B cell (primary cell): ENCODE measurements around the gene FRYL. TPM values are rescaled to one million over a fixed set of nuclear protein-coding genes. Genes with fewer than 3 reads are reported as not detected.

Experiments
- ATAC-seq: fragments of 200-7000 bp; cut with Tn5 transposase; one replicate; pipeline ENCODE4 v1.10.0; 2021; ENCODE audit warnings: low read depth, mild to moderate bottlenecking, moderate number of reproducible peaks, moderate library complexity
- CTCF ChIA-PET: fragments of 350-600 bp; sonication (Branson Sonifier 250); formaldehyde crosslinking; loops from one replicate; lab custom pipeline; 2021; ENCODE audit warnings: antibody characterized with exemption, inconsistent platforms; lab: Charles Lee
- POLR2A ChIA-PET: fragments of 350-600 bp; sonication (Branson Sonifier 250); formaldehyde crosslinking; loops from one replicate; lab custom pipeline; 2021; ENCODE audit warnings: antibody characterized with exemption; lab: Charles Lee
- DNase-seq: peaks from one replicate; pipeline ENCODE4 v3.0.0; 2013
- H2AFZ ChIP-seq: 2 replicates; pipeline ENCODE4 v1.6.1; 2012; ENCODE audit warnings: mild to moderate bottlenecking, low read depth, low read length; ENCODE audit not compliant: insufficient read depth, poor library complexity, severe bottlenecking
- H3K27ac ChIP-seq, 2 donors: 1 replicate in 1 of 2; 2 replicates in 1 of 2; pipeline ENCODE4 v1.5.1; 2012 to 2013; ENCODE audit warnings: low read length in 2 of 2, mild to moderate bottlenecking in 2 of 2, moderate library complexity in 1 of 2
- H3K27me3 ChIP-seq, 4 experiments: fragments of 200-600 bp in 1 of 4; sonication (generic) in 1 of 4; replicated peaks in 1 of 4; 1 replicate in 2 of 4; 2 replicates in 2 of 4; pipeline versions ENCODE4 v1.6.1 to v1.7.0; 2013 to 2016; ENCODE audit warnings: low read length in 3 of 4, mild to moderate bottlenecking in 2 of 4, mixed read lengths in 1 of 4, moderate library complexity in 1 of 4; ENCODE audit not compliant: insufficient read depth in 4 of 4, control insufficient read depth in 3 of 4; ENCODE audit errors: control extremely low read depth in 1 of 4
- H3K36me3 ChIP-seq, 2 experiments: replicated peaks in 1 of 2; 1 replicate in 1 of 2; 2 replicates in 1 of 2; pipeline versions ENCODE4 v1.6.1 to v1.7.1; 2013; ENCODE audit warnings: low read length in 1 of 2; ENCODE audit not compliant: insufficient read depth in 2 of 2, control insufficient read depth in 1 of 2; ENCODE audit errors: control extremely low read depth in 1 of 2, extremely low read depth in 1 of 2
- H3K4me1 ChIP-seq, 2 donors: fragments of 200-600 bp in 1 of 2; sonication (generic) in 1 of 2; 1 replicate in 1 of 2; 2 replicates in 1 of 2; pipeline versions ENCODE4 v1.5.1 to v1.6.1; 2013 to 2017; ENCODE audit warnings: low read length in 2 of 2; ENCODE audit not compliant: control insufficient read depth in 2 of 2, insufficient read depth in 2 of 2
- H3K4me2 ChIP-seq: replicated peaks from 2 replicates; pipeline ENCODE3; 2012; ENCODE audit warnings: mild to moderate bottlenecking, low read depth, low read length; ENCODE audit not compliant: poor library complexity, severe bottlenecking
- H3K4me3 ChIP-seq, 5 experiments: fragments of 200-600 bp in 1 of 5; sonication (generic) in 1 of 5; 1 replicate in 3 of 5; 2 replicates in 2 of 5; pipeline versions ENCODE4 v1.5.1 to v1.7.0; 2011 to 2016; ENCODE audit warnings: low read length in 4 of 5, mild to moderate bottlenecking in 4 of 5, low read depth in 2 of 5, control low read depth in 1 of 5, moderate library complexity in 1 of 5; ENCODE audit not compliant: insufficient read depth in 1 of 5; ENCODE audit errors: control extremely low read depth in 1 of 5, extremely low read depth in 1 of 5
- H3K79me2 ChIP-seq: fragments of 200-600 bp; sonication (generic); one replicate; pipeline ENCODE4 v1.6.0; 2016; ENCODE audit warnings: low read length; ENCODE audit not compliant: control insufficient read depth, insufficient read depth
- H3K9ac ChIP-seq: fragments of 200-600 bp; sonication (generic); 2 replicates; pipeline ENCODE4 v1.6.1; 2017; ENCODE audit warnings: mild to moderate bottlenecking, low read length, moderate library complexity
- H3K9me3 ChIP-seq, 3 donors: one replicate each; pipeline versions ENCODE4 v1.6.1 to v1.7.1; 2013; ENCODE audit warnings: low read length in 2 of 3; ENCODE audit not compliant: control insufficient read depth in 2 of 3, insufficient read depth in 1 of 3; ENCODE audit errors: control extremely low read depth in 1 of 3
- H4K20me1 ChIP-seq: 2 replicates; pipeline ENCODE4 v1.6.0; 2012; ENCODE audit warnings: mild to moderate bottlenecking, low read length; ENCODE audit not compliant: insufficient read depth, control insufficient read depth, poor library complexity, severe bottlenecking
- H3K27ac Mint-ChIP-seq: one replicate; pipeline ENCODE4 v1.8.0; 2021; ENCODE audit warnings: mixed read lengths
- H3K27me3 Mint-ChIP-seq: one replicate; pipeline ENCODE4 v1.8.0; 2021; ENCODE audit warnings: mixed read lengths
- H3K4me1 Mint-ChIP-seq: one replicate; pipeline ENCODE4 v1.8.0; 2021; ENCODE audit warnings: mixed read lengths
- H3K4me3 Mint-ChIP-seq: one replicate; pipeline ENCODE4 v1.8.0; 2021; ENCODE audit warnings: mixed read lengths
- H3K9me3 Mint-ChIP-seq: one replicate; pipeline ENCODE4 v1.8.0; 2022; ENCODE audit warnings: mixed read lengths; ENCODE audit not compliant: insufficient read depth
- EZH2 ChIP-seq: IDR thresholded peaks from 2 replicates; pipeline ENCODE4 v1.6.1; 2012; ENCODE audit warnings: borderline replicate concordance, low read depth, mild to moderate bottlenecking, moderate library complexity, low read length; ENCODE audit not compliant: insufficient read depth, poor library complexity, severe bottlenecking
- WGBS: methylation state at CpG from one replicate; pipeline ENCODE4 v1.1.5; 2013; ENCODE audit warnings: missing lambda C conversion rate; ENCODE audit not compliant: insufficient coverage; 5-methylcytosine and 5-hydroxymethylcytosine counted together
- intact Hi-C: fragments of 100-400 bp; cut with micrococcal nuclease; formaldehyde crosslinking; loops from one replicate; pipeline ENCODE4 v1.10.0; 2022
- polyA plus RNA-seq: library from polyadenylated mRNA; depleted of rRNA; stranded (reverse); fragments of >200 nt; gene quantifications from 2 replicates; pipeline ENCODE4 v1.2.3, GENCODE V29; 2012
- total RNA-seq, 2 donors: library from RNA; stranded (reverse); fragments of 120-200 nt in 1 of 2; gene quantifications; 1 replicate in 1 of 2; 2 replicates in 1 of 2; pipeline versions ENCODE4 v1.2.3 to v1.2.4, GENCODE V29; 2013 to 2022
- TF ChIP-seq, protein P1 (sequence below): fragments of 200-600 bp; IDR thresholded peaks from one replicate; pipeline ENCODE4 v1.8.0; 2022; ENCODE audit warnings: antibody characterized with exemption, mild to moderate bottlenecking

Gene FRYL
- total and polyA plus RNA-seq, 2 donors (not counting 1 experiment from before 2014, with no cell fraction given): 15.5 to 138 TPM

- TF ChIP-seq, protein P1, sequence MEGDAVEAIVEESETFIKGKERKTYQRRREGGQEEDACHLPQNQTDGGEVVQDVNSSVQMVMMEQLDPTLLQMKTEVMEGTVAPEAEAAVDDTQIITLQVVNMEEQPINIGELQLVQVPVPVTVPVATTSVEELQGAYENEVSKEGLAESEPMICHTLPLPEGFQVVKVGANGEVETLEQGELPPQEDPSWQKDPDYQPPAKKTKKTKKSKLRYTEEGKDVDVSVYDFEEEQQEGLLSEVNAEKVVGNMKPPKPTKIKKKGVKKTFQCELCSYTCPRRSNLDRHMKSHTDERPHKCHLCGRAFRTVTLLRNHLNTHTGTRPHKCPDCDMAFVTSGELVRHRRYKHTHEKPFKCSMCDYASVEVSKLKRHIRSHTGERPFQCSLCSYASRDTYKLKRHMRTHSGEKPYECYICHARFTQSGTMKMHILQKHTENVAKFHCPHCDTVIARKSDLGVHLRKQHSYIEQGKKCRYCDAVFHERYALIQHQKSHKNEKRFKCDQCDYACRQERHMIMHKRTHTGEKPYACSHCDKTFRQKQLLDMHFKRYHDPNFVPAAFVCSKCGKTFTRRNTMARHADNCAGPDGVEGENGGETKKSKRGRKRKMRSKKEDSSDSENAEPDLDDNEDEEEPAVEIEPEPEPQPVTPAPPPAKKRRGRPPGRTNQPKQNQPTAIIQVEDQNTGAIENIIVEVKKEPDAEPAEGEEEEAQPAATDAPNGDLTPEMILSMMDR: no peak
- TF ChIP-seq EZH2: no peak
- no peaks in the 10 kb centered on the region for H3K9me3 ChIP-seq
- no peaks in the 10 kb centered on the region for H3K27me3 ChIP-seq
- H3K9ac ChIP-seq: no peak overlapping the region
- Mint-ChIP-seq H3K27ac (no peak overlapping the region), H3K9me3 (no peaks in the 10 kb centered on the region), H3K4me3 (no peak overlapping the region), H3K27me3 (no peaks in the 10 kb centered on the region), H3K4me1 (no peaks in the 10 kb centered on the region)
- no peaks in the 10 kb centered on the region for H4K20me1 ChIP-seq
- intact Hi-C loops: no loop called here
- no peak overlapping the region for H2AFZ ChIP-seq
- WGBS: no CpG with 5 or more reads among the region's 1 CpG
- no peak overlapping the region for H3K4me3 ChIP-seq
- ChIA-PET POLR2A (no interaction called here), CTCF (no interaction called here)
- H3K79me2 ChIP-seq: peaks cover 2% of the 10 kb centered on the region
- no peak overlapping the region for H3K4me2 ChIP-seq
- no peak overlapping the region for H3K27ac ChIP-seq
- no peak for ATAC-seq
- H3K36me3 ChIP-seq: peaks cover 7 to 61% of the 10 kb centered on the region in 2 experiments
- DNase-seq: no peak
- no peaks in the 10 kb centered on the region for H3K4me1 ChIP-seq
These were observed 208.6 kb downstream of the FRYL start for GRCh38 chr4:48571471-48571870.

GRCh38 chr4:48570646-48571220 lies 209.3 kb downstream of the FRYL start:
- H3K27me3 ChIP-seq: no peaks in the 10 kb centered on the region
- no peak overlapping the region for H3K4me2 ChIP-seq
- CTCF ChIA-PET: no interaction called here
- POLR2A ChIA-PET: no interaction called here
- H3K4me3 ChIP-seq: no peak overlapping the region
- H3K4me1 ChIP-seq: peaks cover 3 to 4% of the 10 kb centered on the region in 2 donors
- H4K20me1 ChIP-seq: no peaks in the 10 kb centered on the region
- peaks cover 7 to 60% of the 10 kb centered on the region in 2 experiments for H3K36me3 ChIP-seq
- Mint-ChIP-seq H3K27ac (no peak overlapping the region), H3K9me3 (no peaks in the 10 kb centered on the region), H3K27me3 (no peaks in the 10 kb centered on the region), H3K4me3 (no peak overlapping the region), H3K4me1 (peaks cover 7% of the 10 kb centered on the region)
- no peaks in the 10 kb centered on the region for H3K79me2 ChIP-seq
- no peak overlapping the region for H2AFZ ChIP-seq
- no peaks in the 10 kb centered on the region for H3K9me3 ChIP-seq
- DNase-seq: no peak
- TF ChIP-seq, protein P1: no peak
- TF ChIP-seq EZH2: no peak
- no peak overlapping the region for H3K9ac ChIP-seq
- WGBS: 100% methylated on average over 2 of the region's 9 CpGs
- no peak overlapping the region for H3K27ac ChIP-seq
- intact Hi-C loops: no loop called here
- no peak for ATAC-seq
